Right cardiac atrium (tissue), 5 donors: ENCODE data around the gene DPYSL4. TPM values are rescaled to one million over a fixed set of nuclear protein-coding genes. Genes with fewer than 3 reads are reported as not detected.

Source experiments
- ATAC-seq, 2 donors: fragments of 200-7000 bp; cut with Tn5 transposase; one replicate each; pipeline versions ENCODE4 v1.8.0 to v1.9.1; 2020; ENCODE audit warnings: moderate library complexity in 2 of 2, mild to moderate bottlenecking in 1 of 2
- DNase-seq, 3 donors: peaks; one replicate each; pipeline ENCODE4 v3.0.0-alpha.2; 2020
- H3K27ac ChIP-seq: one replicate; pipeline ENCODE4 v1.5.1; 2013; ENCODE audit warnings: mild to moderate bottlenecking, low read length, control low read depth, moderate library complexity
- H3K27me3 ChIP-seq: one replicate; pipeline ENCODE4 v1.6.1; 2013; ENCODE audit not compliant: control insufficient read depth, insufficient read depth
- H3K4me1 ChIP-seq: one replicate; pipeline ENCODE4 v1.6.1; 2013; ENCODE audit warnings: low read length; ENCODE audit not compliant: control insufficient read depth, insufficient read depth
- H3K4me3 ChIP-seq: one replicate; pipeline ENCODE4 v1.5.1; 2013; ENCODE audit warnings: low read length, control low read depth
- H3K9me3 ChIP-seq: one replicate; pipeline ENCODE4 v1.6.1; 2013; ENCODE audit warnings: low read length; ENCODE audit not compliant: control insufficient read depth
- WGBS: extraction: QIAGEN DNeasy Blood & Tissue Kit; methylation state at CpG from one replicate; pipeline ENCODE4 v1.1.7; 2013; 5-methylcytosine and 5-hydroxymethylcytosine counted together
- intact Hi-C, 4 donors: fragments of 100-400 bp; cut with DNase I; formaldehyde crosslinking; loops; one replicate each; pipeline versions ENCODE4 v1.11.0 to v1.14.0; 2022 to 2023
- polyA plus RNA-seq: library from polyadenylated mRNA; stranded (reverse); fragments of 200-250 nt; gene quantifications from one replicate; pipeline ENCODE4 v1.2.3, GENCODE V29; 2013
- total RNA-seq, 4 donors: library from RNA; stranded (reverse); fragmentation: NEBNext Ultra II Directional; extraction: Animal tissue kit (Norgen Biotek cat#: 25700); gene quantifications; one replicate each; pipeline ENCODE4 v1.2.1, GENCODE V29; 2021
- donor health status: healthy with polysubstance abuse.
- donor health status: DM: no; HTN: yes; CAD: no.
- donor health status: DM: no; HTN: no; CAD: no.
- donor health status: DM: no; HTN: yes; CAD: no; lungs with severe emphysema.
- donor health status: DM: yes; HTN: yes; CAD: no.

Gene DPYSL4
- total and polyA plus RNA-seq, 5 donors, result 1.9 to 13.8 (median 6.8) TPM

DNA sequence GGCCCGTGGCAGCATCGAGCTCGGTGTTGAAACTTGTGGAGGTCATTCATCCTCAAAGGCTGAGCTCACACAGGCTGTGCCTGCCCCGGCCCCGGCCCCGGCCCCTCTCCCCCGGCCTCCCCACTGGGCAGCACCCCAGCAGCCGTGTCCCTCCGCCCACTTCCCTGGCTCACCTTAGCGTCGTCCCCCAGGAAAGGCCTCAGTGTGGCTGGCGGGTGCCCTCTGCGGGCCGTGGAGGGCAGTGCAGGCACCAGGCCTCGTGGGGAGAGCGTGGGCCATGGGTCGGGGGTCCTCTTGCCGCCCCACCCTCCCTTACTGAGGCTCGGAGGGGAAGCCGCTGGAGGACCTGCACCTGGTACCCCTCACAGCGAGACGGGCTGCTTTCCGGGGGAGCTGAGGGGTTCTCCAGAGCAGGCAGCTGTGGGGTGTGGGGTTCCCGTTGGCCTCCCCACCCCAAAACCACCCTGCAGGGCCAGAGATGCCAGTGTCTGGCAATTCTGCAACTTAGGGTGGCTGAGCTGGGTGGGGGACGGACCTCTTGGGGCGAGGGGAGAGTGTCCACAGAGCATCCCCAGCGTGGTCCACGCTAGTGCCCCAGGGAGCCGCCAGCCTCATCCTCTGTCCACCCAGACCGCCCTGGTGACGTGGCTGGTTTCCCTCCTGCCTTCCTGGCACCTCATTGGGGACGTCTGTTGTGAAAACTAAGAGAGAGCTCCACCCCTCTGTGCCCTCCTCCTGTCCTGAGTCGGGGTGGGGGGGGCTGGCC lies 44.2 kb upstream of the DPYSL4 start:
- peak; percentile 42 to 80 (median 79) for DNase-seq

DNA sequence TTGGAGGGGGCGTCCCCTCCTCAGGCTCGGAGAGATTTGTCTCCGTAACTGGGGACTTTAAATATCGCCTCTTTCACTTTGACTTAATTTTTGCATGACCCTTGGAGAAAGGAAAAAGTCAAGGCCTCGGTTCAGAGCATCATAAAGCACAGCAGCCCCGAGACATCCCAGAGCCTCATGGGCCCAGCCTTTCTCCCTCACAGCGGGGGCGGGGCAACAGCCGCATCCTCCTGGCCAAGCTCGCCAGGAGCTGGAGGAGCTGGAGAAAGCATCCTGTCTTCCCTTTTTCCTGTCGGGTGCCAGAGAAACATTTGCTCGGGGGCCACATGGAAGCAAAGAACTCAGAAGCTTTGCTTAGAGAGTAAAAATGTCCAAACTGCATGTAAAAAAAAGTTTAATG lies 43.6 kb upstream of the DPYSL4 start:
- intact Hi-C loops, result loop anchor here in 2 of 4 donors (5.0 to 10.0 kb wide), 2 partner anchors 108 to 256 kb away; no protein-coding TSS in a partner anchor
- no peak overlapping the region for H3K4me3 ChIP-seq
- ATAC-seq, result no peak

More for the DNA sequence above, 44.2 kb upstream of the DPYSL4 start:
- no peak overlapping the region for H3K27ac ChIP-seq
- intact Hi-C loops, result loop anchor here in 2 of 4 donors (5.0 to 10.0 kb wide), 2 partner anchors 108 to 255 kb away; no protein-coding TSS in a partner anchor
- H3K27me3 ChIP-seq, result no peaks in the 10 kb centered on the region
- no peak overlapping the region for H3K4me3 ChIP-seq
- H3K4me1 ChIP-seq, result no peaks in the 10 kb centered on the region
- ATAC-seq, result peak; percentile 58 to 71
- no peaks in the 10 kb centered on the region for H3K9me3 ChIP-seq
- 29% methylated on average over 33 of the region's 33 CpGs for WGBS

DNA sequence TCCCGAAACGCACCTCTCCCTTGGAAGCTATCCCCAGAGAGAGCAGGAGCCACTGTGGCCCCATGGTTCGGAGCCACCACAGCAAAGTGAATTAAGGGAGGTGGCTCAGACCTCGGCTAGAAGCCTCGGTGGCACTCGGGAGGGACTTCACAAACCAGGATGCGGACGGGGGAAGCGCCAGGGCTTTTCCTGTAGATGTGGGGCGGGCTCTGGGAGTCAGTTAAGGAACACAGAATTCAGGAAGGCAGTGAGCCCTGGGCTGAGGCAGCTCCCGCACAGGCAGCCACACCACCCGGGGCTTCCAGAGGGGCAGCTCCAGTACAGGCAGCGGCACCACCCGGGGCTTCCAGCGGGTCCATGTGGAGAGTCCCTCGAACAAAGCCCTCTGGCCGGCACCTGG lies 42.7 kb upstream of the DPYSL4 start:
- intact Hi-C loops, result loop anchor here in 2 of 4 donors (5.0 to 10.0 kb wide), 2 partner anchors 109 to 257 kb away; no protein-coding TSS in a partner anchor
- no peak overlapping the region for H3K27ac ChIP-seq
- ATAC-seq, result no peak
- H3K4me3 ChIP-seq, result no peak overlapping the region
- H3K9me3 ChIP-seq, result no peaks in the 10 kb centered on the region
- no peaks in the 10 kb centered on the region for H3K4me1 ChIP-seq
- H3K27me3 ChIP-seq, result no peaks in the 10 kb centered on the region
- no peak for DNase-seq
- WGBS, result 64% methylated on average over 17 of the region's 17 CpGs

More for the DNA sequence above, 43.6 kb upstream of the DPYSL4 start:
- DNase-seq, result peak in 1 of 3 donors; percentile 37
- Histone ChIP-seq H3K4me1 (no peaks in the 10 kb centered on the region), H3K9me3 (no peaks in the 10 kb centered on the region), H3K27me3 (no peaks in the 10 kb centered on the region), H3K27ac (no peak overlapping the region)
- WGBS, result 27% methylated on average over 12 of the region's 12 CpGs

GRCh38 chr10:132145002-132145401 lies 41.7 kb upstream of the DPYSL4 start:
- H3K27me3 ChIP-seq, result no peaks in the 10 kb centered on the region
- no peak overlapping the region for H3K27ac ChIP-seq
- intact Hi-C loops, result loop anchor here in 1 of 4 donors (10.0 kb wide), 1 partner anchor 110 kb away; no protein-coding TSS in a partner anchor
- no peaks in the 10 kb centered on the region for H3K9me3 ChIP-seq
- DNase-seq (no peak), ATAC-seq (no peak)
- 90% methylated on average over 14 of the region's 14 CpGs for WGBS
- no peak overlapping the region for H3K4me3 ChIP-seq
- H3K4me1 ChIP-seq, result no peaks in the 10 kb centered on the region

GRCh38 chr10:132145521-132146185 lies 41.1 kb upstream of the DPYSL4 start:
- H3K4me3 ChIP-seq, result no peak overlapping the region
- intact Hi-C loops, result loop anchor here in 1 of 4 donors (10.0 kb wide), 1 partner anchor 111 kb away; no protein-coding TSS in a partner anchor
- DNase-seq (no peak), ATAC-seq (no peak)
- H3K27ac ChIP-seq, result no peak overlapping the region
- WGBS, result 77% methylated on average over 17 of the region's 17 CpGs
- no peaks in the 10 kb centered on the region for H3K9me3 ChIP-seq
- no peaks in the 10 kb centered on the region for H3K4me1 ChIP-seq
- H3K27me3 ChIP-seq, result no peaks in the 10 kb centered on the region

- 77% methylated on average over 8 of the region's 8 CpGs for WGBS
- ATAC-seq, result no peak
- intact Hi-C loops, result loop anchor here in 1 of 4 donors (10.0 kb wide), 1 partner anchor 111 kb away; no protein-coding TSS in a partner anchor
These were observed 40.5 kb upstream of the DPYSL4 start for GRCh38 chr10:132146271-132146671.

GRCh38 chr10:132146941-132147915 lies 39.5 kb upstream of the DPYSL4 start:
- H3K27ac ChIP-seq, result no peak overlapping the region
- H3K9me3 ChIP-seq, result no peaks in the 10 kb centered on the region
- DNase-seq, result peak in 2 of 3 donors; percentile 29 to 31
- no peaks in the 10 kb centered on the region for H3K4me1 ChIP-seq
- 74% methylated on average over 31 of the region's 31 CpGs for WGBS
- no peaks in the 10 kb centered on the region for H3K27me3 ChIP-seq
- ATAC-seq, result peak in 1 of 2 donors; percentile 5
- intact Hi-C loops, result loop anchor here in 1 of 4 donors (10.0 kb wide), 1 partner anchor 112 kb away; no protein-coding TSS in a partner anchor
- no peak overlapping the region for H3K4me3 ChIP-seq

More at GRCh38 chr10:132146271-132146671, 40.5 kb upstream of the DPYSL4 start:
- Histone ChIP-seq H3K9me3 (no peaks in the 10 kb centered on the region), H3K4me1 (no peaks in the 10 kb centered on the region), H3K27ac (no peak overlapping the region), H3K4me3 (no peak overlapping the region), H3K27me3 (no peaks in the 10 kb centered on the region)
- DNase-seq, result peak in 2 of 3 donors; percentile 28 to 41

- H3K4me3 ChIP-seq, result no peak overlapping the region
- DNase-seq, result peak in 1 of 3 donors; percentile 47
- intact Hi-C loops, result loop anchor here in 1 of 4 donors (10.0 kb wide), 1 partner anchor 114 kb away; no protein-coding TSS in a partner anchor
- H3K27me3 ChIP-seq, result no peaks in the 10 kb centered on the region
- 88% methylated on average over 43 of the region's 43 CpGs for WGBS
- H3K4me1 ChIP-seq, result no peaks in the 10 kb centered on the region
- H3K27ac ChIP-seq, result no peak overlapping the region
- H3K9me3 ChIP-seq, result no peaks in the 10 kb centered on the region
- no peak for ATAC-seq
These were observed 38.2 kb upstream of the DPYSL4 start for GRCh38 chr10:132148261-132149251.

GRCh38 chr10:132149271-132149670 lies 37.5 kb upstream of the DPYSL4 start:
- Histone ChIP-seq H3K4me1 (no peaks in the 10 kb centered on the region), H3K9me3 (no peaks in the 10 kb centered on the region), H3K4me3 (no peak overlapping the region), H3K27me3 (no peaks in the 10 kb centered on the region), H3K27ac (no peak overlapping the region)
- no peak for ATAC-seq
- WGBS, result 85% methylated on average over 13 of the region's 23 CpGs
- peak in 1 of 3 donors; percentile 39 for DNase-seq
- intact Hi-C loops, result loop anchor here in 1 of 4 donors (10.0 kb wide), 1 partner anchor 114 kb away; no protein-coding TSS in a partner anchor
